Fibroblast of pulmonary artery (primary cell): Measurements from ENCODE around the gene UGCG.
"Not testable (repeated sequence)": the region's sequence is repeated elsewhere in the genome, so short reads cannot be mapped to it uniquely, and the experiment has no call there.

ENCODE experiments used
- DNase-seq: peaks from one replicate; pipeline ENCODE4 v3.0.0-alpha.2; 2010; ENCODE audit warnings: low read depth
- H3K4me3 ChIP-seq: replicated peaks from 2 replicates; pipeline ENCODE4 v1.5.1; 2011; ENCODE audit warnings: low read depth, mild to moderate bottlenecking, control low read depth, low read length, moderate library complexity
- CTCF ChIP-seq: IDR thresholded peaks from 2 replicates; pipeline ENCODE4 v1.5.1; 2011; ENCODE audit warnings: mild to moderate bottlenecking, control low read depth, low read length, inconsistent platforms; ENCODE audit errors: missing control alignments

UGCG gene

DNA sequence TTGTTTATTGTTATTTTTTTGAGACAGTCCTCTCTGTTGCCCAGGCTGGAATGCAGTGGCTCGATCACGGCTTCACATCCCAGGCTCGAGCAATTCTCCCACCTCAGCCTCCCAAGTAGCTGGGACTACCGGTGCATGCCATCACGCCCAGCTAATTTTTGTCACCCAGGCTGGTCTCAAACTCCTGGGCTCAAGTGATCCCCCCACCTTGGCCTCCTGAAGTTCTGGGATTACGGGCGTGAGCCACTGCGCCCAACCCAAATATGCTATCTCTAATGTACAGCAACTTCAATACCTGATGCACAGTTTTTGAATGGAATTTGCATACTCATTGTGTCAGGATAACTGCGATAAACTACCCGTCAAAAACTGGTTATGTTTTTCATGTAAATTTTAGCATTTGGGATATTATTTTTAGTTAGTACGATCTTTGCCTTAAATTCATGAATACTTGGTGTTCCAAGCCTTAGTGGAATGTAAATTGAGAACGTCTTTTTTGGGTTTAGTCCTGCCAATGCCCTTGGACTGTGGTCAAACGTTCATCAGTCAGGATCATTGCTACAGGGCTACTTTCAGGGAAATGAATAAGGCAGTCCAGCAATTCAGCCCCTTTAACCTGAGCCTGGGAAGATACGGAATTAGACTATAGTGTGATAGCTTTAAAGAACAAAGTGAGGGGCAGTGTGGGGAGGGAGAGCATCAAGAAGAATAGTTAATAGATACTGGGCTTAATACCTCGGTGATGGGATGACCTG, 4.4 kb downstream of the UGCG start:
- DNase-seq: no peak
- peak overlapping the region; percentile 1 for H3K4me3 ChIP-seq
- no peak for TF ChIP-seq CTCF

DNA sequence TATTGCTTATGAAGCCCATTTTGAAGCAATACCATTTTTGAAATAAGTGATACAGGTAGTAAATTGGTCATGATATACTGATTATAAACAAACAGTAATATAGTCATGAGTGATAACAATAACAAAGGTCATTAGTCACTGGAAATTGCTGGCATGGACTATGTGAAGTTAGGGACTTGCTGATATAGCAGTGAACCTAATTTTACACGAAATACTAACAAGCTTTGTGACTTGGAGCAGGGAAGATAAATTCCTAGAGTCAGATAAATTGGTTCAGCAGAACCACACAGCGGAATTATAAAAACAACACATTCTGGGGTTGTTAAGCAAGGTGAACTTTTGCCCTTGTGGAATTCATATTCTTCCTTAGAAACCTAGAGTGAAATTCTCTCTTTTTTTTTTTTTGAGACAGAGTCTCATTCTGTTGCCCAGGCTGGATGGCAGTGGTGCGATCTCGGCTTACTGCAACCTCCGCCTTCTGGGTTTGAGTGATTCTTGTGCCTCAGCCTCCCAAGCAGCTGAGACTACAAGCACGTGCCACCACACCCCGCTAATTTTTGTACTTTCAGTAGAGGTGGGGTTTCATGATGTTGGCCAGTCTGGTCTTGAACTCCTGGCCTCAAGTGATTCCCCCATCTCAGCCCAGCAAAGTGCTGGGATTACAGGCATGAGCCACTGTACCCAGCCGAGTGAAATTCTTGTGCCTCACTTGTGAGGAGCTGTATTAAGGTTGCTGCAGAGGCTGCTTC, 6.0 kb downstream of the UGCG start:
- DNase-seq: peak; percentile 61
- H3K4me3 ChIP-seq: peak overlapping the region; percentile 17
- TF ChIP-seq CTCF: no peak

GRCh38 chr9:111903535-111903934, 6.9 kb downstream of the UGCG start:
- DNase-seq, H3K4me3 ChIP-seq: not testable (repeated sequence)

- DNase-seq: no peak
- TF ChIP-seq CTCF: no peak
- H3K4me3 ChIP-seq: no peak overlapping the region
These were observed 7.4 kb downstream of the UGCG start for GRCh38 chr9:111904026-111904425.

- DNase-seq: no peak
- no peak for TF ChIP-seq CTCF
- no peak overlapping the region for H3K4me3 ChIP-seq
These were observed 8.3 kb downstream of the UGCG start for GRCh38 chr9:111904891-111905291.

- TF ChIP-seq CTCF: no peak
- DNase-seq: no peak
- no peak overlapping the region for H3K4me3 ChIP-seq
These were observed 10.5 kb downstream of the UGCG start for GRCh38 chr9:111907147-111907546.

GRCh38 chr9:111909444-111909843, 12.8 kb downstream of the UGCG start:
- no peak for TF ChIP-seq CTCF
- H3K4me3 ChIP-seq: no peak overlapping the region
- no peak for DNase-seq
